Brain pericyte (primary cell): Measurements from ENCODE around the gene ASB8.

Experiments used
- DNase-seq: peaks from one replicate; pipeline ENCODE4 v3.0.0-alpha.2; 2012; ENCODE audit warnings: low read depth, low spot score

Gene ASB8

DNA sequence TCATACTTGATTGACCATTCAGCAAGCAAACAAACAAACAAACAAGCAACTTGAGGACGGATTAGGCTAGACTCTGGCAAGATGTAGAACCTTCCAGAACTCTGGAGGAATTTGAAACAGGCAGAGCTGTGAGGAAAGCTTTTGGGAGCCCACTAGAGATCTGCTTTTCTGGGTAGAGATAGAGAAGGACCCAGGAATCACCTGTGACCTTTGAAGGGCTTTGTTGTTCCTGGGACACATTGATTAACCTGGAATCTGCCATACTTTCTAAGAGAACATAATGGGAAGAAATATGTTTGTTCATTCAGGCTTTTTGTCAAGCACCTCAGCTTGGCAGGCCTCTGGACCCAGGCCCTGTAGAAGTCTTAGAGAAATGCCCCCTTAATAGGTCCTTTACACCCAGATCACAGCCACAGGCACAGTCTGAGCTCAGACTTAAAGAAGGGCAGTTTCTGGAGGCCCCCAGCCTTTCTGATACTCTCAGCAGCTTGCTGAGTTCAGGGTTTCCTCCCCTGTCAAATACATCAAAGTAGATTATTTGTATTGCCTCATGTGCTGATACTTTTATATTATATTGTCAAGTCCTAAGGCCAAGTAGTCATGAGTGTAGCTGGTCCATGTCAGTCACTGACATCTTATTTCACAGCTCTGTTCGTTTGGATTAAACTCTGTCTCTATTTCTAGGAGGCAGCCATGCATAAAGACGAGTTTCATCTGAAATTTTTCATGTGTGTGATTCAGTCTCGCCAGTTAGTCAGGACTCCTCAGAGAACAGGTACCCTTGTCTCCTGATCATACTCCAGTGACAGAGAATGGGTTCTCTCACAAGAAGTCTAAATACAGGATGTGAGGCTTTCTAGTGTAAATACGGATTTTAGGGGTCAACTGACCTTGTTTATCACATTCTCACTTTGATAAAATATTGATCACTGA lies 50.4 kb downstream of the ASB8 start:
- no peak for DNase-seq

DNA sequence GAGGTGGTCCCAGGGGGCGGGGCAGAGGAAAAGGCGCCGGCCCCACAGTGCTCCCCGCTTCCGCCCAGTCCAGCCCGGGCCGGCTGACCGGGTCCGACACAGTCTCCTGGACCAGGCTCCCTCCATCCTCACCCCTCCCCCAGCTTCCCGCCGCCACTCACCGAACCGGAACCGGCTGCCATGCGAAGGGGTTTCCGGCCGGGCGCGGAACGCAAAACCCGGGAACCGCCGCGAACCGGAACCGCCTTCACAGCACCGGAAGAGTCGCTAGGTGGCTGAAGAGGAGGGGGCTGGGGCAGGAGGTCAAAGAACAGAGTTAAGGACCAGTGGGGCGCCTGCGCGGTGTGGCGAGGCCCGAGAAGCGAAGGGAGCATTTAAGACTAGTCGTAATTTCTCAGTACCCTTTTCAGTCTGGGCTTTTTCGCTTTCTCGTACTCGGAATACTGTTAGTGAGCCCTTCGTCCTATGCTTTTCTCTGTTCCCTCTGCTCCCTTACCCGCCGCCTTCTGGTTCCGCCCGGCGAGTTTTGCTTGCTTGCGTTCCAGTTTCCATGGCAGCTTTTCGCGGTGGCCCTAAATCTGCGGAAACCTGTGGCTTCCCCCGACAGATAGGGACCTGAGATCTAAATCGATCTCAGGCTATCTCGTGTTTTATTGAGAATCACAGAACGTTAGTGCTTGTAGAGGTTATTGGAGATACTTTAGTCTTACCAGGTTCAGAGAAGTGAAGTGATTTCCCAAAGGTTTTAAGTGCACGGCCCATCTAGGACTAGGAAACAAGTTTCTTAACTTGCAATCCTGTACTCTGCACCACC lies 51.2 kb downstream of the ASB8 start, which contains the start of gene SENP1:
Gene SENP1 (minus strand): TSS at position 213 of the 814 bp plus-strand sequence. CDS start 4,607 bp downstream, outside the sequence.
- peak; percentile 72 for DNase-seq

DNA sequence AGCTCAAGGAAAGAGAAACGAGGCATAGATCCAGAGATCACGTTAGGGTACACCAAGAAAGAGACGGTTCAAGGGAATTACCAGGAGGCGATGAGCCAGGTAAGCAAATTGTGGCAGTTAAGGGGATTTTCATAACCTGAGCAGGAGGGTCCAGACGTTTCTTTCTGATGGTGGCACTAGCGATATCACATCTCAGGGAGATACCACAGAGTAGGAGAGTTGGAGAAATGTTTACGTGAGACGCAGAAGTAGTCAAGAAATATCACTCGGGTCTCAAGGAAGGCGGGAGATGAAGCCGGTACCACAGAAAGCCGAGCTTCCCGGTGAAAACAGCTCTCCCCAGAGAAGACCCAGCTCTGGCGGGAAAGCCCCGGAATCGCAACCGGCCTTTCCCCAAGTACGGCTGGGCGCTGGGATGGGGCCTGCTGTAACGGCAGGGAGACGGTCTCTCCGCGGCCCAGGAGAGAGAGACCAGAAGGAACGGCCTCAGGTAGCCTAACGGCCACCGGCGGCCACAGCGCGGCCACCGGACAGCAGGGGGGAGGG lies 51.9 kb downstream of the ASB8 start:
- no peak for DNase-seq

DNA sequence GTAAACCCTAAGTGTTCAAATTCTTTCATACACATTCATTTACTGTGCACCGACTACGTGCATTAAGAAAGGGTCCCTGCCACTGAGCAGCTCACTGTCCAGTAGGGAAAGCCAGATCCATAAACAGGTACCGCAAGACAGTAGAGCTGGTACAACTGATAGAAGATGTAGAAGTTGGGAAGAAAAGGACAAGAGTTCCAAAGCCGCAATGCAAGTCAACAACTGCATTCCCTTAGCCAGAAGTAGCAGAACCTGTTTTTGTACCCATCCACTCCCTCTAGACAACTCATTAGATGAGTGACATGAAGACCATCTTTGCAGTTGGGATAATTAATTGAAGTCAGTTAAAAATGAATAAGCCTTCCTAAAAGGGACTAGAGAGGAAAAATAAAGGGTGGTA lies 52.8 kb downstream of the ASB8 start:
- DNase-seq = no peak
